ENCODE results near the gene IRS2. TPM values are rescaled to one million over a fixed set of nuclear protein-coding genes. Genes with fewer than 3 reads are reported as not detected.

The IRS2 gene
- total RNA-seq, 2 experiments from 2014 or later: 3.4 to 4.2 TPM

DNA sequence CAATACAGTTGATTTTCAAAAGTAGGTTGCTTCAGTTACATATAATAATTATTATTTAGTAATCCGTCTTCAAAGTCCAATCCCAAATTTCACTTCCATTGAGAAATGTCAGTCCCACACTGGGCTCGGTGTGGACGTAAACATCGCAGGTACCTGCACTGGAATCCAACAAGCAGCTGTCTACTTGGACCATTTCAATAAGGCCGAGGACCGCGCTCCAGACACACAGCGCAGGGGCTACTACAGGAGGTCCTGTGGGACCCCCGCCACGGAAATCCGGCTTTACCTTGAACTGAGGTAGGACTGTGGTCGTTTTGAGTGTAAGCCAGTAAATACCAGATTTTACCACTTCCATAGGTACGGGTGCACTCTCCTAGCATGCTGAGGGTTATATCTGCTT lies 30.8 kb downstream of the IRS2 start:
- CTCF ChIA-PET: no interaction called here
- no peak for DNase-seq
- POLR2A ChIA-PET: no interaction called here

DNA sequence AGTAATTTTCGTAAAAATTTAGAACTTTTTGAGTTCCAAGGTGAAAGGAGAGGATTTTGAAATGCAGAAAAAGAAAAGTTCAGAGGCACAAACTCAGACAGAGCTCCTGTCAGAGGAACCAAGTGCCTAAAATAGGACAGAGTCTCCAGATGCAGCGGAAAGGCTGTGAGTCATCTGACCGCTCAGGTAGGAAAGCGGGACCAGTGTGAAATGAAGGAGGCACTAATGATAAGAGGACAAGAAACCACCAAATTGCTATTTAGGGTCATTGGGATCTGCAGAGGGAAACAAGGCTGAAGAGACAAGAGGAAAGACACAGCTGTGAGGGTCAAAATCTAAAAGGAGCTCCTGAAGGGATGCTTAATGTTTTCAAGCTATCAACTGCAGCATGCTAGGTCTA lies 34.9 kb downstream of the IRS2 start:
- DNase-seq: no peak
- Mint-ChIP-seq H3K36me3 (ENCODE audit: low read depth) (peaks cover 5% of the 10 kb centered on the region), H3K4me3 (no peak overlapping the region), H3K27me3 (peaks cover 5% of the 10 kb centered on the region), H3K4me1 (no peaks in the 10 kb centered on the region), H3K27ac (no peak overlapping the region), H3K9me3 (peaks cover 1% of the 10 kb centered on the region)
- POLR2A ChIA-PET: no interaction called here
- CTCF ChIA-PET: no interaction called here

More for the DNA sequence above, 30.8 kb downstream of the IRS2 start:
- Mint-ChIP-seq H3K27ac (no peak overlapping the region), H3K27me3 (no peaks in the 10 kb centered on the region), H3K9me3 (no peaks in the 10 kb centered on the region), H3K36me3 (ENCODE audit: low read depth) (peaks cover 4% of the 10 kb centered on the region), H3K4me3 (no peak overlapping the region), H3K4me1 (no peaks in the 10 kb centered on the region)

DNA sequence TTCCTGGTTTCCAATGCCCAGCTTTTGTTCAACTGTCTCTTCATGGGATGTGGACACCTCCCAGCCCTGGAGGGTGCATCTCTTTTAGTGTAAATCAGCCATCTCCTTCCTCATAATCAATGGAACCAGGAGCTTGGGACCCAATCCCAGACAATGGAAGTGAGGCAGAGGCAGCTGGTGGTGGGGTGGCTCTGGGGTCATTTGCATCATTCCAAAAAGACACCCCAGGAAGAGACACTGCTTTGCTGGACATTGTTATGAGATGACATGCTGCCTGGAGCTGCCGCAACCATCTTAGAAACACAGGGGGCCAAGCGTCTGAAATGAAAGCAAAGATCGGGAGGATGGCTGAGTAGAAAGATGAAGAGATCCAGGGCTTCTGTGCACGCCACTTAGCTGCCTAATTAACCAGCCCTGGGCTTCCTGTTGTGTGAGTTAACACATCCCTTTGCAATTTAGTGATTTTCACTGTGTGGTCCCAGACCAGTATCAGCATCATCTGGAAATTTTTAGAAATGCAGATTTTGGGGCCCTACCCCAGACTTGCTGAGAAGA lies 36.1 kb downstream of the IRS2 start:
- ChIA-PET CTCF (interaction anchor here (0.6 to 0.8 kb wide), 2 partner anchors 9 to 19 kb away, joined by 3 to 4 read pairs; no protein-coding TSS in a partner anchor), POLR2A (no interaction called here)
- DNase-seq: no peak
- no peak overlapping the region for H3K4me3 Mint-ChIP-seq
- H3K36me3 Mint-ChIP-seq (ENCODE audit: low read depth): peaks cover 6% of the 10 kb centered on the region
- H3K27ac Mint-ChIP-seq: no peak overlapping the region
- H3K4me1 Mint-ChIP-seq: no peaks in the 10 kb centered on the region
- peaks cover 5% of the 10 kb centered on the region for H3K27me3 Mint-ChIP-seq
- peaks cover 2% of the 10 kb centered on the region for H3K9me3 Mint-ChIP-seq

DNA sequence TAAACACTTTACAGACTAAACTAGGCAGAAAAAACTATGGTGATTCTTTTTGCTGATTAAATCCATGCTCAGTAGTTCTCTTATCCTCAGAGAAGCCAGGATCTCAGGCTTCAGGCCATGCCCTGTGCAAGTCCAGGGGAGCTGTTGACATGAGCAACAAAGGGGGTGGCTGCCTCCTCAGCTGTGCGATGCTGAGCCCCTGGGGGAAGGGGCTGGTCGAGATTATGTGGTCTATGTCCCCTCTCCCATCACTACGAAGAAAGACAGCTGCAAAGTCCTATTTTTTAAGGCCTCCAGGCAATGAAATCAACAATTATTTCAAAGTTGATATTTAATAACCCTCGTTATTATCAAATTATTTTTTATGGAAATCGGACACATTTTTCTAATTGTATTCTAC lies 37.0 kb downstream of the IRS2 start:
- POLR2A ChIA-PET: no interaction called here
- H3K4me3 Mint-ChIP-seq: no peak overlapping the region
- CTCF ChIA-PET: no interaction called here
- no peak overlapping the region for H3K27ac Mint-ChIP-seq
- peaks cover 5% of the 10 kb centered on the region for H3K27me3 Mint-ChIP-seq
- peaks cover 4% of the 10 kb centered on the region for H3K36me3 Mint-ChIP-seq (ENCODE audit: low read depth)
- H3K9me3 Mint-ChIP-seq: peaks cover 2% of the 10 kb centered on the region
- no peak for DNase-seq
- peaks cover 1% of the 10 kb centered on the region for H3K4me1 Mint-ChIP-seq

DNA sequence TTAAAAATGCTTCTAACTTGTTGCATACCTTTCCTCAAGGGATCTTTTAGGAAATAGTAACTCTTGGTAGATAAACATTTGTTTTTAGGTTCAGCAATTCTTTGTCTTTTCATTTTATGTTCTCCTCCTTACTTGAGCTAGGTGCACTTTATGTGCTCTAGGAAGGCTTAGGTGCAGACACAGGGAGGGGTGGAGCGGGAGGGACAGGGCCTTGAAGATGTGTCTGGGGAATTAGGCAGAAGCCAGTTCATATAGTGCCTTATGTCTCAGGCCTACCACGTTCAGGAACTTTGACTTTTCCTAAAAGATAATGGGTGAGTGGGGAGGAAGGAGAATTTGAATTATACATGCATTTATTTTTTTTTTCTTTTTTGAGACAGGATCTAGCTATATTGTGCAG lies 37.7 kb downstream of the IRS2 start:
- CTCF ChIA-PET: interaction anchor here (0.6 kb wide), 1 partner anchor 571 kb away, joined by 3 read pairs; no protein-coding TSS in a partner anchor
- H3K36me3 Mint-ChIP-seq (ENCODE audit: low read depth): peaks cover 4% of the 10 kb centered on the region
- DNase-seq: no peak
- H3K27ac Mint-ChIP-seq: no peak overlapping the region
- H3K4me1 Mint-ChIP-seq: peaks cover 8% of the 10 kb centered on the region
- H3K27me3 Mint-ChIP-seq: peaks cover 5% of the 10 kb centered on the region
- H3K4me3 Mint-ChIP-seq: no peak overlapping the region
- H3K9me3 Mint-ChIP-seq: peaks cover 2% of the 10 kb centered on the region
- POLR2A ChIA-PET: no interaction called here

DNA sequence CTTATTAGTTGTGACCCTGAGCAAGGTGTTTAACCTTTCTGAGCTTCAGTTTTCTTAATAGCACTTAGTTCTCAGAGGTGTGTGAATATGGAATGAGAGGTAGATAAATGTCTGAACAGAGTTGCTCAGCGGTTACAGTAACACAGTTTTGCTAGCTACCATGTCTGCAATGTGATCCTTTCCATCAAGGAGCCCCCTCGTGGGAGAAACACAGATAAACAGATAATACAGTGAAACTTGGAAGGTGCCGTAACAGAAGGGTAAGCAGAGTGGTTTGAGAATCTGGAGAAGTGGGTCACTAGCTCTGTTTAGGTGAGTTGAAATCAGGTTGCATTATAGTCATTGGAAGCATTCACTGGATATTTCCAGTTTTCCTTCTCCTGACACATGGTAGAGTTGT lies 38.9 kb downstream of the IRS2 start:
- ChIA-PET POLR2A (no interaction called here), CTCF (no interaction called here)
- Mint-ChIP-seq H3K27ac (no peak overlapping the region), H3K27me3 (peaks cover 5% of the 10 kb centered on the region), H3K36me3 (ENCODE audit: low read depth) (peaks cover 2% of the 10 kb centered on the region), H3K4me3 (no peak overlapping the region), H3K9me3 (peaks cover 2% of the 10 kb centered on the region), H3K4me1 (peaks cover 13% of the 10 kb centered on the region)
- DNase-seq: no peak

DNA sequence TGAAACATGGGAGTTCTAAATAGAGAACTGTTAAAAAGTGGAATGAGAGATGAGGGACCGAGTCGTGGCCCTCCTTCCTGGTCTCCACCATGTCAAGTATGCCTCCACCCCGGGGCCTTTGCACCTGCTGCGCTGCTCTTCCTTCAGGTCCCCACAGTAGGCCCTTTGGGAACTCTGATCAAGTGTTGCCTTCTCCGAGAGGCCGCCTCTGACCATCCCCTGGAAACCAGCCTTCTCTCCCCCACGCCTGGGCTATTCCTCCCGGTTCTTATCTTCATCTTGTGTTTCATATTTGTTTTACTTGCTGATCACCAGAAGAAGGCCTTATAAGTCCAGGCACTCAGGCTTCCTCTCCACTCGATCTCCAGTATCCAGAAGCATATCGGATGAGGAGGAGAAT lies 40.0 kb downstream of the IRS2 start:
- H3K4me1 Mint-ChIP-seq: peaks cover 13% of the 10 kb centered on the region
- peaks cover 2% of the 10 kb centered on the region for H3K36me3 Mint-ChIP-seq (ENCODE audit: low read depth)
- POLR2A ChIA-PET: no interaction called here
- H3K27ac Mint-ChIP-seq: no peak overlapping the region
- CTCF ChIA-PET: no interaction called here
- peaks cover 5% of the 10 kb centered on the region for H3K27me3 Mint-ChIP-seq
- no peak overlapping the region for H3K4me3 Mint-ChIP-seq
- H3K9me3 Mint-ChIP-seq: peaks cover 2% of the 10 kb centered on the region
- no peak for DNase-seq

DNA sequence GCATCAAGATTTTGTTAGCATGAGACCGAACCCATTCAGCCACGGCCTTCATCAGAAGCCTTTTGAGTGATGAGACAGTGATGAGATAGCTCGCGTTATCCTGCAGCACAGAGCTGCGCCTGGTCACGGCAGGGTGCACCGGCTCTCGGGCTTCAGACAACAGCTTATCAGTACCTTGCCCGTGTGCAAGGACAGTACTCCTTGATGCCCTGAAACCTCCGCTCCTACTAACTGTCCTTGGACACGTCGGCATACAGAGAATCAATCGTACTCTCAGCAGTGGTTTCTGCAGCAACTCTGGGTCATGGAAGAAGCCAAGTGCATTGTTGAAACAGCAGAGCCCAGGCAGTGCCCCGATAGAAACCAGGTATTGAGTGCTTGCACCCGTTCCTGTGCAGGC lies 40.7 kb downstream of the IRS2 start:
- Mint-ChIP-seq H3K4me1 (peaks cover 13% of the 10 kb centered on the region), H3K9me3 (peaks cover 2% of the 10 kb centered on the region), H3K27me3 (peaks cover 5% of the 10 kb centered on the region), H3K36me3 (ENCODE audit: low read depth) (peaks cover 2% of the 10 kb centered on the region), H3K4me3 (no peak overlapping the region), H3K27ac (no peak overlapping the region)
- no peak for DNase-seq
- POLR2A ChIA-PET: no interaction called here
- CTCF ChIA-PET: no interaction called here

DNA sequence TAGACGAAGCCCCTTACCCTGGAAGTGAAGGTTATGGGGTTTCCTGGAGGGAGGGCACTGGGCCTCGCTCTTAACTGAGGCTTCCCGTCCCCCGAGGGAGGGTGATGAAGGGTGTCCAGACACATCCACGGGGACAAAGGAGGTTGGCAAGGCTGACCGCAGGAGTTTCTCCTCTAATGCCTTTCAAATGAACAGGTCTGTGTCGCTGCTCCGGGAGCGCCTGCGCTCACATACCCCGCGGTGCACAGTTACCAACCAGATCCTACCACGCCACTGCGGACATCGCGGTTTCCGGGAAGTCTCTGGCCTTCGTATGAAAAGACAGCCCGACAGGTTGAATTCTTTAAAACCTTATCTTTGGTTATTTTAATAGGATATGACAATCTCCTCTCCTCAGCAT lies 41.3 kb downstream of the IRS2 start:
- H3K27me3 Mint-ChIP-seq: peaks cover 5% of the 10 kb centered on the region
- H3K4me1 Mint-ChIP-seq: peaks cover 13% of the 10 kb centered on the region
- peaks cover 2% of the 10 kb centered on the region for H3K36me3 Mint-ChIP-seq (ENCODE audit: low read depth)
- H3K9me3 Mint-ChIP-seq: peaks cover 2% of the 10 kb centered on the region
- H3K27ac Mint-ChIP-seq: no peak overlapping the region
- POLR2A ChIA-PET: no interaction called here
- no peak overlapping the region for H3K4me3 Mint-ChIP-seq
- CTCF ChIA-PET: no interaction called here
- DNase-seq: no peak

DNA sequence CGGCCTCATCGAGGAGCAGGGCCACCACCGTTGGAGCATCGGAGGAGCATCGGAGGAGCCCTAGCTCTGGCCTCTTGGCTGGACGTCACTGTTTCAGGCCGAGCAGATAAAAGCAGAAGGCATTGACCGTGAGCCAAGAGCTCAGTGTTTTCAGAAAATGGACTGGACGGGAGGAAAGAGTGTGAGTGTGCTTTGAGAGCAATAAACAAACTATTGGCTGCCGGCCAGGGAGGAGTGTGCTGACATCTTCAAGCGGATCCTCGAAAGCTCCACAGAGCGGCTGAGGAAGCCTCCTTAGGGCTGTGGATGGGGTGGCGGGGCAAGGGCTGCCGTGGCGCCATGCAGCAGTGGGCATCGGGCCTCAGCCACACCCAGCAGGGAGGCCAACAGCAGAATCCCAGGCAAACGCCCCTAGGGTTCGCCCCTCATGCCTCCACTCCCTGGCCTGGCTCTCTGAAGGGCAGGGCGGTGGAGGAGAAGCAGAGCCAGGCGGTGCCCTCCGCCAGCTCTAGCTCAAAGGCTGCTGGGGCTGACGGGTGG lies 41.8 kb downstream of the IRS2 start:
- H3K36me3 Mint-ChIP-seq (ENCODE audit: low read depth): peaks cover 2% of the 10 kb centered on the region
- CTCF ChIA-PET: no interaction called here
- POLR2A ChIA-PET: no interaction called here
- peaks cover 13% of the 10 kb centered on the region for H3K4me1 Mint-ChIP-seq
- H3K27me3 Mint-ChIP-seq: peaks cover 5% of the 10 kb centered on the region
- peaks cover 2% of the 10 kb centered on the region for H3K9me3 Mint-ChIP-seq
- H3K27ac Mint-ChIP-seq: no peak overlapping the region
- no peak overlapping the region for H3K4me3 Mint-ChIP-seq
- DNase-seq: no peak

DNA sequence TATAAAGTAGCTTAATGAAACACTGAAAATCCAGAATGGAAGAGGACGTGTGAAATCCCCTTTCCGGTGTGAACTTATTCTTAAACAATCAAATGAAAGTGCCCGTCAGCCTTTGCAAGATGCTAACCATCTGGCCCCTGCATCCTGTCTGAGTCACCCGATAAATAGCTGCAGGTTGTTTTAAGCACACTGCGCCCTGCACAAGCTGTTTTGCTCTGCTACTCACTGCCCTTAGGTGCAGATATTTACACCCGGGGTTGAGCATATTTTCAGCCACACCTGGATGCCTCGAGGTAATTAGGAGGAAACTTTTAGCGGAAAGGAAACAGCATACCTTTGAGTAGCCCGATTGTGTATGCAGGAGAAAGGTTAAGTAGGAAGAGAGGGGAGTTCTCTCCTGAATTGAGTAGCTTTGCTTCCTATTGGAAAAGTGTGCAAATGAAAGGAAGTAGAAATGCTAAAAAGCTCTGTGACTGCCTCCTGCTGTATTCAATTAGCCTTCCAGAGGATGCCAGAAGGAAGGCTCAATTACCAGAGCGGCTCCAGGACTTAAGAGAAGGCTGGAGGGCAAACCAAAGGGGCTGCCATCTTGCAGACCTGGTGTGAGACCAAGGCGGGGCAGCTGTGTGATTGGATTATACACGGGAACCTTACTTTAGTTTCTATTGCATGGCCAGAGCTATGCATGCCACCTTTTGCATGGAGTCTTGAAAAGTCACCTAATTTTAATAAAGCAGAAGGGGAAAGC lies 42.5 kb downstream of the IRS2 start:
- H3K9me3 Mint-ChIP-seq: peaks cover 2% of the 10 kb centered on the region
- peak overlapping the region; percentile 11 for H3K27ac Mint-ChIP-seq
- peaks cover 13% of the 10 kb centered on the region for H3K4me1 Mint-ChIP-seq
- ChIA-PET CTCF (no interaction called here), POLR2A (no interaction called here)
- peaks cover 2% of the 10 kb centered on the region for H3K36me3 Mint-ChIP-seq (ENCODE audit: low read depth)
- DNase-seq: peak; percentile 39
- H3K27me3 Mint-ChIP-seq: peaks cover 5% of the 10 kb centered on the region
- H3K4me3 Mint-ChIP-seq: no peak overlapping the region

DNA sequence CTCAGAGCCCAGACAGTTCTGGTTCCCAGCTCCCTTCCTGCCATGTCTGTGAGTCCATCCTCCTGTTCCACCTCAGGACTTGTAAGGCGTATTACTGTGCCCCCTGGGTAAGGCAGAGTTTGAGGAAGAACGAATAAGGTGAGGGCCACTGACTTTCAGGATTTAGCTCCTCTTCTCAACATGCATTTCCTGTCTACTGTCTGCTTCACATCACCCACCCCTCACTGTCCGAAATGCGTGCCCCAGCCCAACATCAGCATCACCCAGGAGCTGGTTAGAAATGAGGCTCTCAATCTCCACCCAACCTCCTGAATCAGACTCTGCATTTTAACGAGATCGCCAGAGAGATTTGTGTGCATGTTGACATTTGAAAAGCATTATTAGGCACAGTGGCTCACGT lies 44.4 kb downstream of the IRS2 start:
- ChIA-PET POLR2A (no interaction called here), CTCF (interaction anchor here (0.7 kb wide), 1 partner anchor 43 kb away, joined by 3 read pairs; no protein-coding TSS in a partner anchor)
- H3K36me3 Mint-ChIP-seq (ENCODE audit: low read depth): peaks cover 2% of the 10 kb centered on the region
- H3K27me3 Mint-ChIP-seq: no peaks in the 10 kb centered on the region
- peaks cover 2% of the 10 kb centered on the region for H3K9me3 Mint-ChIP-seq
- H3K4me3 Mint-ChIP-seq: no peak overlapping the region
- H3K27ac Mint-ChIP-seq: no peak overlapping the region
- DNase-seq: no peak
- peaks cover 13% of the 10 kb centered on the region for H3K4me1 Mint-ChIP-seq

DNA sequence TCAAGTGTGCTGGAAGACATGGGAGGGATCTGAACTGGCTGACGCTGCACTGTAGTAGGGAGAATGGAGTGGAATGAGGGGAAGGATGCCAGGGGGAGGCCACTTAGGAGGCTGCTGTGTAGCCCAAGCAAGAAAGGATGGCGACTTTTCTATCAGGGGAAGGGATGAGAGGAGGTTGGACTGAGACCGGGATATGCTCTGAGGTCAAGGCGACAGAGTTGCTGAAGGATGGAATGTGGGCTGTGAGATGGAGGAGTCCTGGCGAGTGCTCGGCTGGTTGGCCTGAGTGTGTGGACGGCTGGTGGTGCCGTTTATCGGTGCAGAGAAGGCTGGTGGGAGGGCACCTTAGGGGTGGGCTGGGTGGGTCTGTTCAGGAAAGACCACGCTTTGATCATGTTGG lies 45.7 kb downstream of the IRS2 start:
- H3K27me3 Mint-ChIP-seq: no peaks in the 10 kb centered on the region
- no peak overlapping the region for H3K4me3 Mint-ChIP-seq
- CTCF ChIA-PET: no interaction called here
- H3K36me3 Mint-ChIP-seq (ENCODE audit: low read depth): no peaks in the 10 kb centered on the region
- H3K9me3 Mint-ChIP-seq: no peaks in the 10 kb centered on the region
- DNase-seq: no peak
- peak overlapping the region; percentile 59 for H3K27ac Mint-ChIP-seq
- POLR2A ChIA-PET: no interaction called here
- H3K4me1 Mint-ChIP-seq: peaks cover 13% of the 10 kb centered on the region

DNA sequence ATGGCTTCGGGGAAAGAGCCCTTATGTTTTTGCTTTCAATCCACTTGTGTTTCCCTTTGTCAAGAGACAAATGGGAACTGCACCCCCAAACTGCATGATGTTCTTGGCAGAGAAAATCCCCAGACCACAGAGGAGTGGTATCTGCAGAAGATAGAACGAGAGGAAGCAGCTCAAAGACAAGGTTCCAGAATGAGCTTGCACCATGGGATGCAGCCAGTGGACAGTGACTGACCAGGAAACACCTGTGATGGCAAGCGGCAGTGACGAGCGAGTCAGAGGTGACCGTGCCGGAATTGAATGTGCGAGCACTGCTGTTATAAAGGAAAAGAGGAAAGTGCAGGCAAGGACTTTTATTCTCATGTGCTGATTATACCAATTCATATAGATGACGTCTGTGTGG lies 46.3 kb downstream of the IRS2 start:
- Mint-ChIP-seq H3K4me3 (no peak overlapping the region), H3K4me1 (peaks cover 13% of the 10 kb centered on the region), H3K9me3 (no peaks in the 10 kb centered on the region), H3K27ac (no peak overlapping the region), H3K36me3 (ENCODE audit: low read depth) (no peaks in the 10 kb centered on the region), H3K27me3 (no peaks in the 10 kb centered on the region)
- DNase-seq: no peak
- ChIA-PET CTCF (no interaction called here), POLR2A (no interaction called here)
